Endothelial cell of umbilical vein (primary cell): Measurements from ENCODE around the gene SV2A. TPM values are rescaled to one million over a fixed set of nuclear protein-coding genes. Genes with fewer than 3 reads are reported as not detected.

Experiments used
- Bru-seq: library from RNA; stranded (reverse); fragments of 400-500 nt; gene quantifications from one replicate; lab custom pipeline; 2021; lab: Mats Ljungman, UMichigan
- BruChase-seq, 2 experiments: library from RNA; stranded (reverse); fragments of 400-500 nt; gene quantifications; one replicate each; lab custom pipeline; 2021; lab: Mats Ljungman, UMichigan
- BruUV-seq: library from RNA; stranded (reverse); fragments of 400-500 nt; replicated peaks from 2 replicates; lab custom pipeline; 2021; lab: Mats Ljungman, UMichigan
- CTCF ChIA-PET: fragments of 300-600, 350-600 bp; sonication (Branson Sonifier 250); formaldehyde crosslinking; loops from one replicate; lab custom pipeline; 2021; ENCODE audit warnings: antibody characterized with exemption, inconsistent platforms; lab: Charles Lee
- POLR2A ChIA-PET: fragments of 300-600, 350-600 bp; sonication (Branson Sonifier 250); formaldehyde crosslinking; loops from one replicate; lab custom pipeline; 2021; ENCODE audit warnings: antibody characterized with exemption, inconsistent platforms; lab: Charles Lee
- DNase-seq: peaks from one replicate; pipeline ENCODE4 v3.0.0-alpha.2; 2011; ENCODE audit warnings: low read depth, low spot score
- FAIRE-seq: peaks from 2 replicates; lab custom pipeline; 2011; peaks lifted over from hg19 to GRCh38; lab: Jason Lieb, UNC
- H2AFZ ChIP-seq: 2 replicates; pipeline ENCODE4 v1.6.0; 2012; ENCODE audit warnings: low read depth, low read length, control low read depth, inconsistent platforms
- H3K27ac ChIP-seq: 2 replicates; pipeline ENCODE4 v1.5.1; 2011; ENCODE audit warnings: low read depth, mild to moderate bottlenecking, control low read depth, low read length, moderate library complexity; ENCODE audit not compliant: insufficient read depth
- H3K27me3 ChIP-seq, 2 experiments: 2 replicates each; pipeline versions ENCODE4 v1.6.0 to v1.6.1; 2011; ENCODE audit warnings: low read length in 2 of 2, mixed read lengths in 1 of 2; ENCODE audit not compliant: control insufficient read depth in 2 of 2, insufficient read depth in 2 of 2
- H3K36me3 ChIP-seq, 2 experiments: 2 replicates in 1 of 2; 3 replicates in 1 of 2; pipeline ENCODE4 v1.5.1; 2011; ENCODE audit warnings: low read length in 2 of 2, mild to moderate bottlenecking in 1 of 2, moderate library complexity in 1 of 2; ENCODE audit not compliant: control insufficient read depth in 2 of 2, insufficient read depth in 2 of 2; ENCODE audit errors: extremely low read depth in 1 of 2
- H3K4me1 ChIP-seq: 3 replicates; pipeline ENCODE4 v1.5.1; 2011; ENCODE audit warnings: mild to moderate bottlenecking, low read length; ENCODE audit not compliant: control insufficient read depth, insufficient read depth; ENCODE audit errors: extremely low read depth
- H3K4me2 ChIP-seq: 2 replicates; pipeline ENCODE4 v1.6.1; 2011; ENCODE audit warnings: low read length, control low read depth, mixed read lengths; ENCODE audit not compliant: insufficient read depth
- H3K4me3 ChIP-seq, 3 experiments: fragments of 200-600 bp in 1 of 3; sonication (generic), shearing (Covaris generic) in 1 of 3; replicated peaks in 1 of 3; 2 replicates each; pipeline ENCODE4 v1.5.1; 2011 to 2016; ENCODE audit warnings: control low read depth in 3 of 3, low read length in 3 of 3, mild to moderate bottlenecking in 2 of 3, inconsistent platforms in 1 of 3, low read depth in 1 of 3, moderate library complexity in 1 of 3; ENCODE audit not compliant: insufficient read depth in 1 of 3
- H3K79me2 ChIP-seq: 2 replicates; pipeline ENCODE4 v1.6.0; 2012; ENCODE audit warnings: low read length, inconsistent platforms; ENCODE audit not compliant: control insufficient read depth, insufficient read depth
- H3K9ac ChIP-seq: replicated peaks from 2 replicates; pipeline ENCODE3; 2011; ENCODE audit warnings: low read length, control low read depth; ENCODE audit not compliant: insufficient read depth; ENCODE audit errors: extremely low read depth
- H3K9me1 ChIP-seq: replicated peaks from 3 replicates; pipeline ENCODE4 v1.6.0; 2011; ENCODE audit warnings: mild to moderate bottlenecking, low read length; ENCODE audit not compliant: control insufficient read depth, insufficient read depth; ENCODE audit errors: extremely low read depth
- H3K9me3 ChIP-seq: replicated peaks from 2 replicates; pipeline ENCODE4 v1.5.1; 2012; ENCODE audit warnings: low read length, inconsistent platforms; ENCODE audit not compliant: control insufficient read depth, insufficient read depth
- H4K20me1 ChIP-seq: replicated peaks from 2 replicates; pipeline ENCODE3; 2011; ENCODE audit warnings: mild to moderate bottlenecking, low read length; ENCODE audit not compliant: control insufficient read depth, insufficient read depth; ENCODE audit errors: extremely low read depth
- CTCF ChIP-seq, 2 donors: IDR thresholded peaks; 1 replicate in 1 of 2; 2 replicates in 1 of 2; pipeline ENCODE4 v1.5.1; 2011; ENCODE audit warnings: low read length in 2 of 2, mild to moderate bottlenecking in 2 of 2, moderate library complexity in 2 of 2, control low read depth in 1 of 2, inconsistent platforms in 1 of 2, low read depth in 1 of 2; ENCODE audit not compliant: insufficient read depth in 1 of 2; ENCODE audit errors: extremely low read depth in 1 of 2
- EZH2 ChIP-seq: IDR thresholded peaks from 2 replicates; pipeline ENCODE4 v1.6.1; 2012; ENCODE audit warnings: borderline replicate concordance, low read depth, mild to moderate bottlenecking, moderate library complexity, low read length, inconsistent platforms; ENCODE audit not compliant: severe bottlenecking
- FOS ChIP-seq: IDR thresholded peaks from 2 replicates; pipeline ENCODE4 v1.6.1; 2011; ENCODE audit warnings: mild to moderate bottlenecking, low read length, moderate library complexity, borderline replicate concordance; ENCODE audit not compliant: insufficient read depth
- POLR2A ChIP-seq: IDR thresholded peaks from 2 replicates; pipeline ENCODE4 v1.6.1; 2012; ENCODE audit warnings: low read depth, mild to moderate bottlenecking, control low read depth, low read length
- dilution Hi-C: fragments of 300-500 bp; cut with MboI; formaldehyde crosslinking; loops from one replicate; pipeline ENCODE4 v1.15.0; 2019; ENCODE audit warnings: low sequenced_read_pairs; ENCODE audit not compliant: extremely low pct_ligation_motif_present
- intact Hi-C: fragments of 100-400 bp; cut with micrococcal nuclease; formaldehyde crosslinking; loops from one replicate; pipeline ENCODE4 v1.10.0; 2022
- long read RNA-seq: library from polyadenylated mRNA; stranded (forward); transcript quantifications from one replicate; pipeline ENCODE4 v2.0.0, GENCODE V29; 2021
- polyA minus RNA-seq, 3 experiments: library from RNA; depleted of rRNA, polyadenylated mRNA; stranded (reverse); fragments of >200 nt; gene quantifications; 1 replicate in 1 of 3; 2 replicates in 2 of 3; pipeline ENCODE4 v1.2.3, GENCODE V29; 2011
- polyA plus RNA-seq, 4 experiments: library from polyadenylated mRNA; depleted of rRNA in 3 of 4; stranded (reverse) in 3 of 4; unstranded in 1 of 4; fragments of >200 nt; gene quantifications; 2 replicates each; pipeline versions ENCODE4 v1.2.1 to v1.2.3, GENCODE V29; 2011 to 2012; ENCODE audit warnings: missing spikeins in 1 of 4
- total RNA-seq: library from RNA; stranded (reverse); gene quantifications from 2 replicates; pipeline ENCODE4 v1.2.3, GENCODE V29; 2021

SV2A gene
- total RNA-seq, result 3.9 and 5.4 TPM in 2 replicates
- 2.9 and 3.0 TPM in 2 replicates for polyA plus RNA-seq
- 2.6 and 3.0 TPM in 2 replicates for polyA plus RNA-seq (2011; cell fraction: cytosol; rRNA removed)
- 2.7 and 3.9 TPM in 2 replicates for polyA plus RNA-seq (2011; cell fraction: nucleus; rRNA removed)
- 3.5 and 6.0 TPM in 2 replicates for polyA plus RNA-seq (2012)
- 5.4 and 6.5 TPM in 2 replicates for polyA minus RNA-seq
- not detected for polyA minus RNA-seq (2011; cell fraction: cytosol; rRNA and poly(A)+ RNA removed)
- 1.3 and 1.8 TPM in 2 replicates for polyA minus RNA-seq (2011; cell fraction: nucleus; rRNA and poly(A)+ RNA removed)
- Bru-seq, nascent RNA, result percentile 31 among the genes with signal in this experiment
- BruChase-seq, experiment 1, labeled RNA remaining after a 6-hour chase, result percentile 46 among the genes with signal in this experiment
- BruChase-seq, experiment 2, labeled RNA remaining after a 2-hour chase, result percentile 38 among the genes with signal in this experiment
- long read RNA-seq, full-length matches to known transcripts, result 3 of 5 reads
- long read RNA-seq, partial matches to known transcripts, result 2 of 5 reads
- long read RNA-seq, other reads (novel, unspliced or antisense), result 0 of 5 reads

DNA sequence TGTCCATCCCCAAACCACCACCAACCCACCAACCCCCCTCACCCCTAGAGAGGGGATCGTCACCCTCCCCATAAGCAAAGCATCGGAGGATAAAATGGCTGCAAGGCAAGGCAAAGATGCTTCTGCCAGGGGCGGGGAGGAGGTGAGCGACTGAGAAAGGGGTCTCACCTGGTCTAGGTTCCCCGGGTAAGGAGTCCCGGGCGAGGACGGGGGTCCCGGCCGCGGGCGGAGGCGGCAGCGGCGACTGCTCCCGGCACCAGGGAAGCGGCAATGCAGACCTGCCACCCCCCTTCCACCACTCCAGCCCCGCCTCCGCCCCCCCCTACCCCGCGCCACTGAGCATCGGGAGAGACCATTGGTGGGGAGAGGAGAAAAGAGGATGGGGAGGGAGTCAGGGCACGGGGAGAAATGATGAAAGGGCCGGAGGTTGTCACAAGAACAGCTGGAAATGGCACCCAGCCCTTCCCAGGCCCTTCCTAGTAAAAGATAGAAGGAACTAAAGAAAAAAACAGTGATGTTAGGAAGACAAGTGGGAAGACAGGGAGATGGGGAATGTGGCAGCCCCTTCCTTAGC is at the start of gene SV2A:
Gene SV2A (minus strand): TSS at position 274 of the 574 bp plus-strand sequence. CDS start 4,004 bp downstream, outside the sequence.
- H3K9ac ChIP-seq, result no peak within 1 kb of the TSS
- POLR2A ChIA-PET, result no interaction called here
- no peak for FAIRE-seq
- DNase-seq, result no peak
- H3K27ac ChIP-seq, result no peak within 1 kb of the TSS
- H3K79me2 ChIP-seq, result no peaks in the 10 kb centered on the region
- peaks cover 3% of the 10 kb centered on the region for H3K4me1 ChIP-seq
- no peaks in the 10 kb centered on the region for H4K20me1 ChIP-seq
- H3K9me3 ChIP-seq, result no peaks in the 10 kb centered on the region
- H3K4me2 ChIP-seq, result peak within 1 kb of the TSS; percentile 36
- intact Hi-C loops, result loop anchor here (1.0 kb wide), 1 partner anchor 10 kb away; the partner anchor contains the start of gene SF3B4
- H3K27me3 ChIP-seq, result peaks cover 17 to 25% of the 10 kb centered on the region in 2 experiments
- H3K9me1 ChIP-seq, result no peaks in the 10 kb centered on the region
- dilution Hi-C loops, result no loop called here
- CTCF ChIA-PET, result no interaction called here
- H3K36me3 ChIP-seq, result peaks cover 0 to 3% of the 10 kb centered on the region in 2 experiments
- BruUV-seq, result no TSS peak
- TF ChIP-seq CTCF (IDR thresholded peaks at IDR 0.05; ENCODE audit: extremely low read depth in 1 of 2, insufficient read depth in 1 of 2, low read depth in 1 of 2, low read length in 2 of 2), result no peak
- TF ChIP-seq POLR2A, result no peak
- TF ChIP-seq FOS, result no peak
- no peak for TF ChIP-seq EZH2
- H2AFZ ChIP-seq, result peak within 1 kb of the TSS; percentile 64
- H3K4me3 ChIP-seq, result peak within 1 kb of the TSS in 2 of 3 experiments; percentile 27 to 45
